Naive thymus-derived CD4-positive, alpha-beta T cell (primary cell): ENCODE data around the gene EBP. TPM values are rescaled to one million over a fixed set of nuclear protein-coding genes. Genes with fewer than 3 reads are reported as not detected.
A peak's percentile ranks its signal among the peaks of the same experiment; 100 is the strongest.

Source experiments
- ATAC-seq: fragments of 150-1000 bp; cut with Tn5 transposase; 2 replicates; pipeline ENCODE4 v1.10.0; 2021; ENCODE audit warnings: mild to moderate bottlenecking, moderate library complexity
- CTCF ChIA-PET: fragments of 350-600 bp; sonication (Branson Sonifier 250); formaldehyde crosslinking; loops from one replicate; lab custom pipeline; 2021; ENCODE audit warnings: antibody characterized with exemption; lab: Charles Lee
- POLR2A ChIA-PET: fragments of 350-600 bp; sonication (Branson Sonifier 250); formaldehyde crosslinking; loops from one replicate; lab custom pipeline; 2021; ENCODE audit warnings: antibody characterized with exemption, inconsistent platforms; lab: Charles Lee
- DNase-seq, 9 donors: peaks; one replicate each; pipeline versions ENCODE4 v3.0.0 to v3.0.0-alpha.2; 2020 to 2022; ENCODE audit warnings: mixed read lengths in 1 of 9
- H3K27ac ChIP-seq: one replicate; pipeline ENCODE4 v1.7.0; 2013; ENCODE audit warnings: mild to moderate bottlenecking, low read depth, low read length, moderate library complexity
- H3K27me3 ChIP-seq, 2 donors: one replicate each; pipeline ENCODE4 v1.7.0; 2013; ENCODE audit warnings: low read length in 2 of 2, mild to moderate bottlenecking in 2 of 2, moderate library complexity in 2 of 2; ENCODE audit not compliant: control insufficient read depth in 2 of 2, insufficient read depth in 2 of 2
- H3K36me3 ChIP-seq, 3 experiments: 1 replicate in 2 of 3; 2 replicates in 1 of 3; pipeline ENCODE4 v1.7.0; 2013; ENCODE audit warnings: low read length in 3 of 3, mild to moderate bottlenecking in 3 of 3, moderate library complexity in 1 of 3; ENCODE audit not compliant: insufficient read depth in 3 of 3, control insufficient read depth in 2 of 3
- H3K4me1 ChIP-seq, 2 donors: one replicate each; pipeline ENCODE4 v1.7.0; 2013; ENCODE audit warnings: low read length in 2 of 2, mild to moderate bottlenecking in 2 of 2, moderate library complexity in 1 of 2; ENCODE audit not compliant: control insufficient read depth in 2 of 2, insufficient read depth in 2 of 2
- H3K4me3 ChIP-seq: 2 replicates; pipeline ENCODE4 v1.7.0; 2013; ENCODE audit warnings: mild to moderate bottlenecking, low read length
- H3K9me3 ChIP-seq, 3 experiments: 1 replicate in 2 of 3; 2 replicates in 1 of 3; pipeline ENCODE4 v1.7.0; 2013; ENCODE audit warnings: low read length in 3 of 3; ENCODE audit not compliant: control insufficient read depth in 2 of 3
- H3K27ac Mint-ChIP-seq, 9 donors: one replicate each; pipeline ENCODE4 v1.8.0; 2020 to 2022; ENCODE audit warnings: mixed read lengths in 9 of 9, mild to moderate bottlenecking in 8 of 9, moderate library complexity in 5 of 9, inconsistent platforms in 2 of 9
- H3K27me3 Mint-ChIP-seq, 5 donors: one replicate each; pipeline ENCODE4 v1.8.0; 2021 to 2022; ENCODE audit warnings: mixed read lengths in 5 of 5, mild to moderate bottlenecking in 1 of 5
- H3K36me3 Mint-ChIP-seq, 5 donors: one replicate each; pipeline ENCODE4 v1.8.0; 2020 to 2022; ENCODE audit warnings: mixed read lengths in 5 of 5, mild to moderate bottlenecking in 3 of 5, inconsistent platforms in 1 of 5
- H3K4me1 Mint-ChIP-seq, 7 donors: one replicate each; pipeline ENCODE4 v1.8.0; 2020 to 2022; ENCODE audit warnings: mixed read lengths in 7 of 7, mild to moderate bottlenecking in 3 of 7, inconsistent platforms in 1 of 7
- H3K4me3 Mint-ChIP-seq, 10 donors: one replicate each; pipeline ENCODE4 v1.8.0; 2020 to 2022; ENCODE audit warnings: mild to moderate bottlenecking in 10 of 10, mixed read lengths in 10 of 10, moderate library complexity in 6 of 10, inconsistent platforms in 2 of 10
- H3K9me3 Mint-ChIP-seq, 11 donors: one replicate each; pipeline ENCODE4 v1.8.0; 2020 to 2022; ENCODE audit warnings: mixed read lengths in 11 of 11, mild to moderate bottlenecking in 4 of 11, inconsistent platforms in 1 of 11, moderate library complexity in 1 of 11
- intact Hi-C, 2 donors: fragments of 100-400 bp; cut with micrococcal nuclease; formaldehyde crosslinking; loops; one replicate each; pipeline ENCODE4 v1.15.1; 2023
- polyA plus RNA-seq, 2 donors: library from polyadenylated mRNA; unstranded; fragments of 300-500 nt; fragmentation: Illumina TruSeq; gene quantifications; one replicate each; pipeline ENCODE4 v1.2.3, GENCODE V29; 2021
- total RNA-seq, 6 experiments: library from RNA in 5 of 6; stranded (reverse) in 5 of 6; gene quantifications; 1 replicate in 5 of 6; 2 replicates in 1 of 6; pipeline ENCODE4 v1.2.3 and lab custom pipeline; 2021 to 2026

Gene EBP
- total and polyA plus RNA-seq, 7 experiments from 2014 or later = 33.3 to 188 (median 48.9) TPM

DNA sequence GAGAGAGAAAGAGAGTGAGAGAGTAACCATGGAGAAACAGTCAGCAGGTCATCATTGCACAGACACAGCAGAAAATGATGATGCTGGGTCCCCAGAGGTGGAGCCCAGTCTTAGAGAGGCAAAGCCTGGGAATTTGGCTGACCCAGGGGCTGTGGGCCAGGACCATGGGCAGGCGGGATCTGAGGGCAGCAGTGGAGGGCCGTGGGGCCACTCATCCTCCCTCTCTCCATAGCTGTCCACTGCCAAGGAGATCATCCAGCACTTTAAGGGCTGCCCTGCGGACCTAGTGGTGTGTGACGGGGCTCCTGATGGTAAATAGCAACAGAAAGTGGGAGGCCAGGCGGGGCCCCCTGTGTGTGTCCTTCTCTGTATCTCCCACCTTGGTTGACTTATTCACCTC lies 42.8 kb upstream of the EBP start:
- no peaks in the 10 kb centered on the region for H3K27me3 ChIP-seq
- peaks cover 8 to 10% of the 10 kb centered on the region in 2 donors for H3K4me1 ChIP-seq
- Mint-ChIP-seq H3K27ac (peak overlapping the region in 5 of 9 donors; percentile 8 to 62 (median 52)), H3K27me3 (no peaks in the 10 kb centered on the region), H3K36me3 (peaks cover 0 to 17% (median 7%) of the 10 kb centered on the region in 5 donors), H3K4me1 (peaks cover 19 to 35% (median 26%) of the 10 kb centered on the region in 7 donors), H3K4me3 (peak overlapping the region in 3 of 10 donors; percentile 7 to 33 (median 8)), H3K9me3 (peaks cover 0 to 6% (median 0%) of the 10 kb centered on the region in 11 donors)
- peaks cover 0 to 36% (median 0%) of the 10 kb centered on the region in 3 experiments for H3K36me3 ChIP-seq
- DNase-seq (no peak), ATAC-seq (no peak)
- no peak overlapping the region for H3K4me3 ChIP-seq
- H3K9me3 ChIP-seq = no peaks in the 10 kb centered on the region
- intact Hi-C loops = loop anchor here (5.0 to 10.0 kb wide), 6 partner anchors 206 to 1644 kb away; partner anchors contain the start of genes OTUD5 (in 1 of the 2), PIM2 (in 1 of the 2), RP2 (in 1 of the 2) and SUV39H1 (in 1 of the 2)
- CTCF ChIA-PET = no interaction called here
- H3K27ac ChIP-seq = no peak overlapping the region
- POLR2A ChIA-PET = interaction anchor here (0.6 kb wide), 1 partner anchor 43 kb away, joined by 3 read pairs; the partner anchor contains the start of gene EBP

GRCh38 chrX:48480142-48480541 lies 41.5 kb upstream of the EBP start:
- Mint-ChIP-seq H3K27me3 (no peaks in the 10 kb centered on the region), H3K27ac (peak overlapping the region in 3 of 9 donors; percentile 43 to 53 (median 51)), H3K4me1 (peaks cover 15 to 30% (median 24%) of the 10 kb centered on the region in 7 donors), H3K9me3 (peaks cover 0 to 6% (median 0%) of the 10 kb centered on the region in 11 donors), H3K36me3 (peaks cover 0 to 17% (median 7%) of the 10 kb centered on the region in 5 donors), H3K4me3 (no peak overlapping the region)
- Histone ChIP-seq H3K9me3 (no peaks in the 10 kb centered on the region), H3K27ac (no peak overlapping the region), H3K36me3 (peaks cover 0 to 36% (median 0%) of the 10 kb centered on the region in 3 experiments), H3K4me3 (no peak overlapping the region), H3K4me1 (peaks cover 8 to 10% of the 10 kb centered on the region in 2 donors), H3K27me3 (no peaks in the 10 kb centered on the region)
- ATAC-seq (no peak), DNase-seq (no peak)
- intact Hi-C loops = no loop called here
- ChIA-PET POLR2A (no interaction called here), CTCF (no interaction called here)

DNA sequence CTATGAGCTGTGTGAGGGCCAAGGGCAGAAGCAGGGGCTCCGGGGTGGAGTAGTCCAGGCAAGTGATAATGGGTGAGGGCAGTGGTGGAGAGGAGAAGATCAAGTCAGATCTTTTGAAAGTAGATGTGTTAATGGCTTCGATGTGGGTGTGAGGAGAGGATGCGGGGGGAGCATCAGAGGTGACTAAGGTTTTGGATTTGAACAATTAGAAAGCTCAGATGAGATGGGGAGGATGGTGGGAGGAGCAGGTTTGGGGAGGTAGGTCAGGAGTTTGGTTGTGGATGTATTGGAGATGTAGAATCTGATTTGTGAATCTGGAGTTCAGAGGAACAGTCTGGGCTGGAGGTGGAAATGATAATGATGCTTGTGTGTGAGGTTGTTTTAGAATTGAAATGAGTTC lies 41.0 kb upstream of the EBP start:
- ATAC-seq (no peak), DNase-seq (no peak)
- intact Hi-C loops = no loop called here
- peak overlapping the region in 4 of 9 donors; percentile 16 to 53 (median 47) for H3K27ac Mint-ChIP-seq
- ChIA-PET CTCF (no interaction called here), POLR2A (no interaction called here)
- H3K36me3 Mint-ChIP-seq = peaks cover 0 to 17% (median 7%) of the 10 kb centered on the region in 5 donors
- Histone ChIP-seq H3K4me3 (no peak overlapping the region), H3K4me1 (peaks cover 8 to 10% of the 10 kb centered on the region in 2 donors), H3K9me3 (no peaks in the 10 kb centered on the region), H3K36me3 (peaks cover 0 to 36% (median 0%) of the 10 kb centered on the region in 3 experiments), H3K27me3 (no peaks in the 10 kb centered on the region), H3K27ac (no peak overlapping the region)
- H3K9me3 Mint-ChIP-seq = peaks cover 0 to 6% (median 0%) of the 10 kb centered on the region in 11 donors
- peaks cover 14 to 27% (median 22%) of the 10 kb centered on the region in 7 donors for H3K4me1 Mint-ChIP-seq
- no peak overlapping the region for H3K4me3 Mint-ChIP-seq
- H3K27me3 Mint-ChIP-seq = no peaks in the 10 kb centered on the region

DNA sequence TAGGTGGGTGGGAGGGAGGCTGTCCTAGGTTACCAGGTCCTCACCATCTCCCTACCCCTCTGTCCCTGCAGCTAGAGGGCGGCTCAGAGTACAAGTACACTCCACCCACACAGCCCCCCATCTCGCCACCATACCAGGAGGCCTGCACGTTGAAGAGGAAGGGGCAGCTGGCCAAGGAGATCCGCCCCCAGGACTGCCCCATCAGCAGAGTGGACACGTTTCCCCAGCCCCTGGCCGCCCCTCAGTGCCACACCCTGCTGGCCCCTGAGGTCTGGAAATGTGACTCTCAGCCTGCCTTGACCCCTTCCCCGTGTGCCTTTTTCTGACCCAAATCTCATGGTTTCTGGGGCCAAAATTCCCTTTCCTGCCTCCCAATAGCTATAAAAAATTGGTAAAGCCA lies 39.1 kb upstream of the EBP start:
- Mint-ChIP-seq H3K4me1 (peaks cover 2 to 14% (median 11%) of the 10 kb centered on the region in 7 donors), H3K36me3 (peaks cover 0 to 12% (median 7%) of the 10 kb centered on the region in 5 donors), H3K27ac (no peak overlapping the region), H3K9me3 (peaks cover 0 to 6% (median 0%) of the 10 kb centered on the region in 11 donors), H3K4me3 (no peak overlapping the region), H3K27me3 (no peaks in the 10 kb centered on the region)
- ATAC-seq (no peak), DNase-seq (no peak)
- intact Hi-C loops = no loop called here
- Histone ChIP-seq H3K9me3 (no peaks in the 10 kb centered on the region), H3K27ac (no peak overlapping the region), H3K4me3 (no peak overlapping the region), H3K27me3 (no peaks in the 10 kb centered on the region), H3K36me3 (peaks cover 0 to 36% (median 0%) of the 10 kb centered on the region in 3 experiments), H3K4me1 (peaks cover under 1 to 1% of the 10 kb centered on the region in 2 donors)
- POLR2A ChIA-PET = no interaction called here
- CTCF ChIA-PET = no interaction called here

DNA sequence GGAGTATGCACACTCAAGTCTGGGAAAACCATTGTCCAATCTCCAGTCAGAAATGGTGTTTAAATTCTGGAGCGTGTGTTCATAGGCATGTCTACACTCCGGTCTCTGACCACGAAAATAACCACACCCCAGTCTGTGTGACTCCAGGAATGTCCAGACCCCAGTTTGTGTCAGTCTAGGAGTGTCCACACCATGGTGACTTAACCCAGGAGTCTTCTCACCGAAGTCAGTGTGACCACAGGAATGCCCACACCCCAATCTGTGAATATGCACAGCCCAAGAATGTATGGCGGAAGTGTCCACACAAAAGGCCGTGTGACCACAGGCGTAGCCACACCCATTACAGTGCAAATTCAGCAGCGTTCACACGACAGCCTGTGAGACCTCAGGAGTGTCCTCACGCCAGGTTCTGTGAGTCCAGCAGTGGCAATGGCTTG lies 34.2 kb upstream of the EBP start:
- no peaks in the 10 kb centered on the region for H3K27me3 ChIP-seq
- Mint-ChIP-seq H3K4me3 (no peak overlapping the region), H3K27ac (peak overlapping the region in 1 of 9 donors; percentile 17), H3K36me3 (peaks cover 0 to 4% (median 0%) of the 10 kb centered on the region in 5 donors), H3K4me1 (peaks cover 0 to 2% (median 0%) of the 10 kb centered on the region in 7 donors), H3K9me3 (no peaks in the 10 kb centered on the region), H3K27me3 (no peaks in the 10 kb centered on the region)
- no peaks in the 10 kb centered on the region for H3K9me3 ChIP-seq
- DNase-seq (no peak), ATAC-seq (peak; percentile 74)
- ChIA-PET POLR2A (interaction anchor here (0.9 kb wide), 1 partner anchor 90 kb away, joined by 5 read pairs; no protein-coding TSS in a partner anchor), CTCF (no interaction called here)
- intact Hi-C loops = no loop called here
- no peaks in the 10 kb centered on the region for H3K4me1 ChIP-seq
- no peak overlapping the region for H3K4me3 ChIP-seq
- H3K36me3 ChIP-seq = peaks cover 0 to 8% (median 0%) of the 10 kb centered on the region in 3 experiments
- H3K27ac ChIP-seq = no peak overlapping the region

GRCh38 chrX:48488034-48488433 lies 33.6 kb upstream of the EBP start:
- Mint-ChIP-seq H3K27me3 (no peaks in the 10 kb centered on the region), H3K4me1 (peaks cover 0 to 2% (median 0%) of the 10 kb centered on the region in 7 donors), H3K27ac (no peak overlapping the region), H3K4me3 (no peak overlapping the region), H3K9me3 (no peaks in the 10 kb centered on the region), H3K36me3 (peaks cover 0 to 4% (median 0%) of the 10 kb centered on the region in 5 donors)
- ATAC-seq = no peak
- H3K9me3 ChIP-seq = no peaks in the 10 kb centered on the region
- no peaks in the 10 kb centered on the region for H3K27me3 ChIP-seq
- no peak overlapping the region for H3K27ac ChIP-seq
- intact Hi-C loops = no loop called here
- no peak for DNase-seq
- ChIA-PET POLR2A (no interaction called here), CTCF (no interaction called here)
- no peak overlapping the region for H3K4me3 ChIP-seq
- H3K36me3 ChIP-seq = peaks cover 0 to 4% (median 0%) of the 10 kb centered on the region in 3 experiments
- H3K4me1 ChIP-seq = no peaks in the 10 kb centered on the region

DNA sequence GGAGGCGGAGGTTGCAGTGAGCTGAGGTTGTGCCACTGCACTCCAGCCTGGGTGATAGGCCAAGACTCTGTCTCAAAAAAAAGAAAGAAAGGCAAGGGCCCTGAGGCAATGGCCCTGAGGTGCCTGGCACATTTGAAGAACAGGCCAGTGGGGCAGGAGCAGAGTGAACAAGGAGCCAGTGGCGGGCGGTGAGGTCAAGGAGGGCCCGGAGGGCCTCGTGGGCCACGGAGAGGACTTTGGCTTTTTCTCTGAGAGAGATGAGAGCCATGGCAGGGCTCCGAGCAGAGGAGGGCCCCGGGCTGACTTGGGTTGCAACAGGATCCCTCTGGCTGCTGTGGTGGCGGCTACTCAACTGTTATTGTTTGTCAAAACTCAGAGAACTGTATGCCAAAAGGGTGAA lies 32.3 kb upstream of the EBP start:
- ChIA-PET POLR2A (no interaction called here), CTCF (no interaction called here)
- H3K27me3 Mint-ChIP-seq = no peaks in the 10 kb centered on the region
- Histone ChIP-seq H3K36me3 (no peaks in the 10 kb centered on the region), H3K27me3 (no peaks in the 10 kb centered on the region), H3K27ac (no peak overlapping the region), H3K4me1 (no peaks in the 10 kb centered on the region), H3K4me3 (no peak overlapping the region), H3K9me3 (no peaks in the 10 kb centered on the region)
- H3K36me3 Mint-ChIP-seq = no peaks in the 10 kb centered on the region
- H3K4me1 Mint-ChIP-seq = peaks cover 0 to 2% (median 0%) of the 10 kb centered on the region in 7 donors
- H3K4me3 Mint-ChIP-seq = no peak overlapping the region
- H3K9me3 Mint-ChIP-seq = no peaks in the 10 kb centered on the region
- ATAC-seq (no peak), DNase-seq (no peak)
- no peak overlapping the region for H3K27ac Mint-ChIP-seq
- intact Hi-C loops = no loop called here
